H1 (cell line): Measurements from ENCODE around the gene TPPP2.

Experiments used
- BRCA1 ChIP-seq: IDR thresholded peaks from 2 replicates; pipeline ENCODE4 v1.6.1; 2012; ENCODE audit warnings: low read depth, low read length, improper control_type of control experiment
- EZH2 ChIP-seq: fragments of 200-600 bp; sonication (generic); IDR thresholded peaks from 2 replicates; pipeline ENCODE4 v1.7.1; 2012; ENCODE audit warnings: low read depth, mild to moderate bottlenecking, moderate library complexity, low read length, inconsistent platforms; ENCODE audit not compliant: severe bottlenecking
- KDM5A ChIP-seq: fragments of 200-600 bp; IDR thresholded peaks from 2 replicates; pipeline ENCODE4 v1.7.1; 2012; ENCODE audit warnings: mild to moderate bottlenecking, low read length, inconsistent platforms, mixed read lengths
- POLR2A ChIP-seq, 2 experiments: IDR thresholded peaks; 1 replicate in 1 of 2; 2 replicates in 1 of 2; pipeline ENCODE4 v1.6.1; 2011; ENCODE audit warnings: low read depth in 2 of 2, low read length in 2 of 2, mild to moderate bottlenecking in 2 of 2; ENCODE audit errors: control extremely low read depth in 1 of 2
- RBBP5 ChIP-seq: IDR thresholded peaks from 2 replicates; pipeline ENCODE4 v1.7.1; 2012; ENCODE audit warnings: low read depth, mild to moderate bottlenecking, inconsistent platforms, low read length, moderate library complexity, borderline replicate concordance
- SAP30 ChIP-seq: fragments of 300-600 bp; sonication (generic); IDR thresholded peaks from 2 replicates; pipeline ENCODE4 v1.7.1; 2012; ENCODE audit warnings: low read length, moderate library complexity, mild to moderate bottlenecking, inconsistent platforms; ENCODE audit not compliant: insufficient read depth, insufficient replicate concordance
- TAF1 ChIP-seq: IDR thresholded peaks from 2 replicates; pipeline ENCODE4 v1.6.1; 2011; ENCODE audit warnings: mild to moderate bottlenecking, low read depth, low read length
- ZNF274 ChIP-seq: IDR thresholded peaks from 2 replicates; pipeline ENCODE4 v1.7.0; 2012; ENCODE audit warnings: low read length, borderline replicate concordance; ENCODE audit errors: extremely low read depth
- TF ChIP-seq, protein P1 (sequence below), 3 experiments: IDR thresholded peaks; 1 replicate in 2 of 3; 2 replicates in 1 of 3; pipeline versions ENCODE4 v1.5.1 to v1.6.1; 2011; ENCODE audit warnings: low read length in 3 of 3, mild to moderate bottlenecking in 3 of 3, inconsistent platforms in 2 of 3, low read depth in 1 of 3, moderate library complexity in 1 of 3; ENCODE audit not compliant: insufficient read depth in 1 of 3; ENCODE audit errors: control extremely low read depth in 1 of 3
- TF ChIP-seq, protein P2 (sequence below): IDR thresholded peaks from 2 replicates; pipeline ENCODE4 v1.6.1; 2011; ENCODE audit warnings: low read length, improper control_type of control experiment
- TF ChIP-seq, protein P3 (sequence below): IDR thresholded peaks from 2 replicates; pipeline ENCODE4 v1.6.1; 2012; ENCODE audit warnings: inconsistent platforms

DNA sequence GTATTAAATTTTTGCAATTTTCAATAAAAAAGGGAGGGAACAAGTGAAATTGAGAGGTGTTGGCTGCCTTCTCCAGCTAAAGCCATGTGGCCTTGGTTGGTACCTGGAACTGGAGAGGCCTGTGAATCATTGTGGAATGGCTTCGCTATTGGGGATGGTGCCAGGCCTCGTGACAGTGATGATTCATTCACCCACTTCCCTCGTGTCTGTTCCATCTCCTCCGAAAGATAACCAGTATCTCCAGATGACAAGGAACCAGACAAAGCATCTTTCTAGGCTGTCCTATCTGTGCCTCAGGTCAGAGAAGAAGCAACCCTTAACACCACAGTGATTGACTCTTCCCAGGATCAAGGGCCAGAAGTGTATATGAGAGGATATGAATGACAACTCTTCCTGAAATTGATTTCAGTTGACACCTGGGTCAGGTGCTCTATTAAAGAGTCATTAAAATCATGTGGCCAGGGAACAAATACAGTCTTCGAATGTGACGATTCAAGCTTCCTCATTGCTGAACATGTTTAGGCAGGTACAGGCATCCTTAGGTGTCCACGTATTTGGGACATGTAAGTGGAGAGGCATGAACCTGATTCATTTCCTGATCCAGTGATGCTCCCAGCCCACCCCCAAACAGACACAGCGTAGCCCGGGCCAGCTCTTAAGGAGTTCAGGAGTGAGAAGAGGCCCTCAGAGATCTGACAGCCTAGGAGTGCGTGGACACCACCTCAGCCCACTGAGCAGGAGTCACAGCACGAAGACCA is 11.8 kb downstream of the TPPP2 start, which contains the start of gene RNASE7:
- no peak for TF ChIP-seq SAP30
- TF ChIP-seq, protein P1, sequence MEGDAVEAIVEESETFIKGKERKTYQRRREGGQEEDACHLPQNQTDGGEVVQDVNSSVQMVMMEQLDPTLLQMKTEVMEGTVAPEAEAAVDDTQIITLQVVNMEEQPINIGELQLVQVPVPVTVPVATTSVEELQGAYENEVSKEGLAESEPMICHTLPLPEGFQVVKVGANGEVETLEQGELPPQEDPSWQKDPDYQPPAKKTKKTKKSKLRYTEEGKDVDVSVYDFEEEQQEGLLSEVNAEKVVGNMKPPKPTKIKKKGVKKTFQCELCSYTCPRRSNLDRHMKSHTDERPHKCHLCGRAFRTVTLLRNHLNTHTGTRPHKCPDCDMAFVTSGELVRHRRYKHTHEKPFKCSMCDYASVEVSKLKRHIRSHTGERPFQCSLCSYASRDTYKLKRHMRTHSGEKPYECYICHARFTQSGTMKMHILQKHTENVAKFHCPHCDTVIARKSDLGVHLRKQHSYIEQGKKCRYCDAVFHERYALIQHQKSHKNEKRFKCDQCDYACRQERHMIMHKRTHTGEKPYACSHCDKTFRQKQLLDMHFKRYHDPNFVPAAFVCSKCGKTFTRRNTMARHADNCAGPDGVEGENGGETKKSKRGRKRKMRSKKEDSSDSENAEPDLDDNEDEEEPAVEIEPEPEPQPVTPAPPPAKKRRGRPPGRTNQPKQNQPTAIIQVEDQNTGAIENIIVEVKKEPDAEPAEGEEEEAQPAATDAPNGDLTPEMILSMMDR (IDR thresholded peaks at IDR 0.05; ENCODE audit: control extremely low read depth in 1 of 3, insufficient read depth in 1 of 3, low read depth in 1 of 3, low read length in 3 of 3), result no peak
- TF ChIP-seq EZH2, result no peak
- TF ChIP-seq POLR2A (IDR thresholded peaks at IDR 0.05; ENCODE audit: control extremely low read depth in 1 of 2, low read depth in 2 of 2, low read length in 2 of 2), result no peak
- TF ChIP-seq, protein P2, sequence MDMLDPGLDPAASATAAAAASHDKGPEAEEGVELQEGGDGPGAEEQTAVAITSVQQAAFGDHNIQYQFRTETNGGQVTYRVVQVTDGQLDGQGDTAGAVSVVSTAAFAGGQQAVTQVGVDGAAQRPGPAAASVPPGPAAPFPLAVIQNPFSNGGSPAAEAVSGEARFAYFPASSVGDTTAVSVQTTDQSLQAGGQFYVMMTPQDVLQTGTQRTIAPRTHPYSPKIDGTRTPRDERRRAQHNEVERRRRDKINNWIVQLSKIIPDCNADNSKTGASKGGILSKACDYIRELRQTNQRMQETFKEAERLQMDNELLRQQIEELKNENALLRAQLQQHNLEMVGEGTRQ, result no peak
- TF ChIP-seq KDM5A, result no peak
- TF ChIP-seq RBBP5, result no peak
- TF ChIP-seq TAF1, result no peak
- TF ChIP-seq, protein P3, sequence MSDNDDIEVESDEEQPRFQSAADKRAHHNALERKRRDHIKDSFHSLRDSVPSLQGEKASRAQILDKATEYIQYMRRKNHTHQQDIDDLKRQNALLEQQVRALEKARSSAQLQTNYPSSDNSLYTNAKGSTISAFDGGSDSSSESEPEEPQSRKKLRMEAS, result no peak
- TF ChIP-seq ZNF274, result no peak
- no peak for TF ChIP-seq BRCA1
